Measurements from ENCODE around the gene KRTAP24-1.

KRTAP24-1 gene

GRCh38 chr21:30234050-30234449, 48.7 kb downstream of the KRTAP24-1 start:
- no peak for DNase-seq (ENCODE audit: low read depth)

- DNase-seq (ENCODE audit: low read depth), result no peak
Measured at GRCh38 chr21:30233228-30234020, 49.3 kb downstream of the KRTAP24-1 start.

GRCh38 chr21:30232011-30232410, 50.7 kb downstream of the KRTAP24-1 start:
- DNase-seq (ENCODE audit: low read depth), result no peak

All from stimulated activated CD8-positive, alpha-beta memory T cell treated with anti-CD3 and anti-CD28 coated beads, Interleukin-7, amount 100 ng/mL, for 24 hours (primary cell).